Measurements from ENCODE around the gene SIGLEC9.

The SIGLEC9 gene

DNA sequence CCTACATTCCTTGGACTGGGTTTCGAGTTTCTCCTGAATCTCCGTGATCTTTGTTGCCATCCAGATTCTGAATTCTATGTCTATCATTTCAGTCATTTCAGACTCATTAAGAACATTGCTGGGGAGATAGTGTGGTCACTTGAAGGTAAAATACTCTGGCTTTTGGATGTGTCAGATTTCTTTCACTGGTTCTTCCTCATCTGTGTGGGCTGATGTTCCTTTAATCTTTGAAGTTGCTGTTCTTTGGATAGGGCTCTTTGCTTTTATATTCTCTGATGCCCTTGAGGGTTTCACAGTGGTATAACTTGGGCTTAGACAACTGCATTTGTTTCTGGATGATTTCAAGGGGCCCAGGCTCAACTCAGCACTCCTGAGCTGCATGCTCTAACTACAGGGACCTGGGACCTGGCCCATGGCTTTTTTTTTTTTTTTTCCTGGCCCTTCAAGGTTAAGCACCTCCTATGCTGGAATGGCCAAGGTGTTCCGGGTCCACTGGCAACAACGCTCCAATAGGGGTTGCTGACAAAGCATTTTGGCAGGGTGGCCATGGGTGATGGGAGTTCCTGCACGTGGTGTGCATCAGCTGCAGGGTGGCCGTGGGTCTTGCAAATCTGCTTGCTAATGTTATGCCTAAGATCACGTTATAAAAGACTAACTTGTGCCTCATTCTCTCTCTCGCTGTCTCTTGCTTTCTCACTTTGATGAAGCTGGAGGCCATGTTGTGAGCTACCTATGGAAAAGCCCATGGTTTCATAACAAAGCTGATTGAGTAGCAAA, 11.5 kb downstream of the SIGLEC9 start:
- peak overlapping the region; percentile 51 to 59 for H3K4me3 ChIP-seq (ENCODE audit: low read depth in 1 of 2, low read length in 1 of 2)
- H3K27ac ChIP-seq: peak overlapping the region; percentile 100
- no peaks in the 10 kb centered on the region for H3K27me3 ChIP-seq
- peaks cover 96 to 97% of the 10 kb centered on the region in 2 experiments for H3K4me1 ChIP-seq (ENCODE audit: control insufficient read depth in 1 of 2, insufficient read depth in 1 of 2, low read depth in 1 of 2, low read length in 1 of 2)
- TF ChIP-seq, protein P1, sequence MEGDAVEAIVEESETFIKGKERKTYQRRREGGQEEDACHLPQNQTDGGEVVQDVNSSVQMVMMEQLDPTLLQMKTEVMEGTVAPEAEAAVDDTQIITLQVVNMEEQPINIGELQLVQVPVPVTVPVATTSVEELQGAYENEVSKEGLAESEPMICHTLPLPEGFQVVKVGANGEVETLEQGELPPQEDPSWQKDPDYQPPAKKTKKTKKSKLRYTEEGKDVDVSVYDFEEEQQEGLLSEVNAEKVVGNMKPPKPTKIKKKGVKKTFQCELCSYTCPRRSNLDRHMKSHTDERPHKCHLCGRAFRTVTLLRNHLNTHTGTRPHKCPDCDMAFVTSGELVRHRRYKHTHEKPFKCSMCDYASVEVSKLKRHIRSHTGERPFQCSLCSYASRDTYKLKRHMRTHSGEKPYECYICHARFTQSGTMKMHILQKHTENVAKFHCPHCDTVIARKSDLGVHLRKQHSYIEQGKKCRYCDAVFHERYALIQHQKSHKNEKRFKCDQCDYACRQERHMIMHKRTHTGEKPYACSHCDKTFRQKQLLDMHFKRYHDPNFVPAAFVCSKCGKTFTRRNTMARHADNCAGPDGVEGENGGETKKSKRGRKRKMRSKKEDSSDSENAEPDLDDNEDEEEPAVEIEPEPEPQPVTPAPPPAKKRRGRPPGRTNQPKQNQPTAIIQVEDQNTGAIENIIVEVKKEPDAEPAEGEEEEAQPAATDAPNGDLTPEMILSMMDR (IDR thresholded peaks at IDR 0.05): no peak
- H3K9me3 ChIP-seq: no peaks in the 10 kb centered on the region
- H3K36me3 ChIP-seq: no peaks in the 10 kb centered on the region

DNA sequence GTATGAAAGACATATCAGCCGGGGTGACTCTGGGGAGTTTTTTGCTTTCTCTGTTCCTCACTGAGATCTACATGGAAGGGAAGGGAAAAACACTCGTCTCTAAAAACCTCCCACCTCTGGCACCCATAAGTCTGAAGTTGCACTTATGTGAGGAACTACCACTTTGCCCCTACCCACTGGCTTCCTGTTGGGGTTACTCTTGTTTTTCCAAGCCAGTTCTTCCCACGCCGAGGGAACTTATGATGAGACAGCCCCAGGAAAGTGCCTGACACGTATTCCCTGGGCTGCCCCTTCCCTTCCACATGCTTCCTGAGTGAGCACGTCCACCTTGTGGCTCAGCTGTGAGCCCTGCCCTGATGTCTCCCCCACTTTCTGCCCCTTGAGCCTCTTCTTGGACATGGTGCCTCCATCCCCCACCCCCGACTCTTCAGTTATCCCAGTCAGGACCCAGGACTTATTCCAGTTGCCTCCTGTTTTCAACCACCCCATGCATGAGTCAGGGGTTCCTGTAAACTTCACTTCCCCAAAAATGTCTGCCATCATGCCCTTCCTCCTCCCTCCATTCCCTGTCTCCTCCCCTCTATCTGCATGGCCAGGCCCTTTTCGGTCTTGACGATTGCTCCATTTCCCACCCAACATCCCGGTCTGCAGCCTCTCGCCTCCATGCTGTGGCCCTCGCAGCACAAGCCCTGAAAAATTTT, 12.3 kb downstream of the SIGLEC9 start:
- H3K9me3 ChIP-seq: no peaks in the 10 kb centered on the region
- peak overlapping the region; percentile 100 for H3K27ac ChIP-seq
- H3K36me3 ChIP-seq: no peaks in the 10 kb centered on the region

DNA sequence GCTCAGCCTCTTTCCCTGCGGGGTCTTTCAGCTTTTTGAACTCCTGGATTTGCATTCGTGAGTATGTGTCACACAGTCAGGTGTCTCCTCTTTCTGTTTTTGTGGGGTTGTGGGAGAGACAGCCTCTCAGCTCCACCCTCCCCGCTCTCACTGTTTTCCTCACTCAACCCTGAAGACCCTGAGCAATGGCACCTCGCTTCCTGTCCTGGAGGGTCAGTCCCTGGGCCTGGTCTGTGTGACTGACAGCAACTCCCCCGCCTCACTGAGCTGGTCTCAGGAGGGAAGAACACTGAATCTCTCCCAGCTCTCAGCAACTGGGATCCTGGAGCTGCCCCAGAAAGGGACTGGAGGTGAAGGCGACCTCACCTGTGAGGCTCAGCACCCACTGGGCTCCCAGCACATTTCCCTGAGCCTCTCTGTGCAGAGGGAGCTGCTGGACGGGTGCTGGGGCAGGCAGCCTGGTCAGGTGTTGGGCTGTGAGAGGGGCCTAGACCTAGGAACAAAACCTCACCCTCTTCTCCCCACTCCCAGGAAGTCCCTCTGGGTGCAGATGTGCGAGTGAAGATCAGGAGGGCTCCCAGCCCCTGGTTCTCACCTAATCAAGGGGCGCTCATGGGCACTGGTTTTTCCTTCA, 13.2 kb downstream of the SIGLEC9 start:
- Histone ChIP-seq H3K4me3 (ENCODE audit: low read depth in 1 of 2, low read length in 1 of 2) (peak overlapping the region; percentile 51 to 59), H3K36me3 (no peaks in the 10 kb centered on the region), H3K27ac (peak overlapping the region; percentile 100), H3K4me1 (ENCODE audit: control insufficient read depth in 1 of 2, insufficient read depth in 1 of 2, low read depth in 1 of 2, low read length in 1 of 2) (peaks cover 96 to 98% of the 10 kb centered on the region in 2 experiments), H3K9me3 (no peaks in the 10 kb centered on the region), H3K27me3 (no peaks in the 10 kb centered on the region)
- TF ChIP-seq, protein P1 (IDR thresholded peaks at IDR 0.05): no peak

More for the DNA sequence above, 12.3 kb downstream of the SIGLEC9 start:
- Histone ChIP-seq H3K4me1 (ENCODE audit: control insufficient read depth in 1 of 2, insufficient read depth in 1 of 2, low read depth in 1 of 2, low read length in 1 of 2) (peaks cover 96 to 97% of the 10 kb centered on the region in 2 experiments), H3K27me3 (no peaks in the 10 kb centered on the region), H3K4me3 (ENCODE audit: low read depth in 1 of 2, low read length in 1 of 2) (peak overlapping the region; percentile 51 to 59)
- TF ChIP-seq, protein P1 (IDR thresholded peaks at IDR 0.05): no peak

DNA sequence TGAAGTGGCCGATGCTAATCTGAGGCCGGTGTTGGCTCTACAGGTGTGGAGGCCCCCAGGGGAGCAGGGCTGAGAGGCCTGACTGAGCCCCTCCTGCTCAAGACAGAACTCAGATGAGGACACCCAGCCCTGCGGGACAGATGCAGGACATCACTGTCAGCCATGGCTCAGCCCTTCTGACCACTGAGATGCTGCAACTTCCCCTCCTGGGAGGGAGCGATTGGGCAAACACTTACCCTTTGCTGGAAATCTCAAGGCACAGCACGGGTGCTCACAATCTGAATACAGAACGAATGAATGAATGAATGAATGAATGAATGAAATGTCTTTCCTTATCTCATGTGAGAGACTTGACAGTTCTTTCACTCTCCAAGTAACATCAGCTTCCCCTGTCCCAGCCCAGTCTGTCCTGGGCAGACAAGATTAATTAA, 13.9 kb downstream of the SIGLEC9 start:
- H3K27ac ChIP-seq: peak overlapping the region; percentile 100
- peaks cover 96 to 99% of the 10 kb centered on the region in 2 experiments for H3K4me1 ChIP-seq (ENCODE audit: control insufficient read depth in 1 of 2, insufficient read depth in 1 of 2, low read depth in 1 of 2, low read length in 1 of 2)
- TF ChIP-seq, protein P1 (IDR thresholded peaks at IDR 0.05): peak; percentile 45

DNA sequence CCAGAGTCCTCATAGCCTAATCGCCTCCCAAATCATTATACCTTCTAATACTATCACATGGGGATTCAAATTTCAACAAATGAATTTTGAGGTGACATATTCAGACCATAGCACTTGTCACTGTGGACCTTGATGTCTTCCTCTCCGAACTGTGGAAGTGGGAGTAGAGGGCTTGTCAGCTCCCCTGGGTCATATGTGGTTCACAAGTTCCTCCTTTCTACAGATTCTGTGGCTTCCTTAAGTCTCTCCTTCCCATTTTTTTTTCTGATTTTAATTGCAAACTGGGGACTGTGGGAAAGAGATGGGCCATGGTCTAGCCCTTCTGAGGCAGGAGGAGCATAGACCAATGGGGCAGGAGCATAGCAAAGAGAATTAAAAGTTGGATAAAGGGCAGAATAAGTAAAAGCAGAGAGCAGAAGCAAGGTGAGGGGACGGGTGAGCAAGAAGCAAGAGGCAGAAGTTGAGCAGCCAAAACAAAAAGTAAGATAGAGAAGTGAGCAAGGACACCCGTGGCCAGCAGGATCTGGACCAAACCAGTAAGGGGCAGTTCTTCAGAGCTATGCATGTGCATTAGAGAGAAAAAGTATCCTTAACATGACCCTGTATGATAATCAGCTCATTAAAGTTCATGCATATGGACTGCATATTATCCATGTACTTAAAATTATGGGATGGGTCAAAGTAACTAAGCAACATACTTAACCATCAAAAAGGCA, 14.8 kb downstream of the SIGLEC9 start:
- no peaks in the 10 kb centered on the region for H3K9me3 ChIP-seq
- H3K4me3 ChIP-seq (ENCODE audit: low read depth in 1 of 2, low read length in 1 of 2): peak overlapping the region; percentile 51 to 59
- no peaks in the 10 kb centered on the region for H3K27me3 ChIP-seq
- peak overlapping the region; percentile 100 for H3K27ac ChIP-seq
- H3K36me3 ChIP-seq: no peaks in the 10 kb centered on the region
- TF ChIP-seq, protein P1 (IDR thresholded peaks at IDR 0.05): no peak
- peaks cover 100% of the 10 kb centered on the region in 2 experiments for H3K4me1 ChIP-seq (ENCODE audit: control insufficient read depth in 1 of 2, insufficient read depth in 1 of 2, low read depth in 1 of 2, low read length in 1 of 2)

More for the DNA sequence above, 13.9 kb downstream of the SIGLEC9 start:
- H3K4me3 ChIP-seq (ENCODE audit: low read depth in 1 of 2, low read length in 1 of 2): peak overlapping the region; percentile 51 to 59
- H3K9me3 ChIP-seq: no peaks in the 10 kb centered on the region
- no peaks in the 10 kb centered on the region for H3K27me3 ChIP-seq
- no peaks in the 10 kb centered on the region for H3K36me3 ChIP-seq
